Jurkat, Clone E6-1 (cell line): Measurements from ENCODE around the gene ZNF595.
"Not testable (repeated sequence)": the region's sequence is repeated elsewhere in the genome, so short reads cannot be mapped to it uniquely, and the experiment has no call there.

Experiments
- DNase-seq: peaks from one replicate; pipeline ENCODE4 v3.0.0-alpha.2; 2011; ENCODE audit warnings: low read depth, low spot score
- H3K4me3 ChIP-seq: 2 replicates; pipeline ENCODE4 v1.5.1; 2011; ENCODE audit warnings: mild to moderate bottlenecking, low read length, control low read depth, moderate library complexity

Gene ZNF595

GRCh38 chr4:64733-65132 is 11.6 kb downstream of the ZNF595 start:
- not testable (repeated sequence) for H3K4me3 ChIP-seq, DNase-seq

- DNase-seq: no peak
- H3K4me3 ChIP-seq: no peak overlapping the region
These were observed 18.7 kb downstream of the ZNF595 start for GRCh38 chr4:71830-72229.

GRCh38 chr4:85951-86350 is 32.8 kb downstream of the ZNF595 start:
- H3K4me3 ChIP-seq: no peak overlapping the region
- no peak for DNase-seq

GRCh38 chr4:86559-87324 is 33.6 kb downstream of the ZNF595 start:
- DNase-seq, H3K4me3 ChIP-seq: not testable (repeated sequence)

- H3K4me3 ChIP-seq: no peak overlapping the region
- no peak for DNase-seq
These were observed 45.3 kb downstream of the ZNF595 start for GRCh38 chr4:98386-98785.

- no peak for DNase-seq
- no peak overlapping the region for H3K4me3 ChIP-seq
These were observed 46.7 kb downstream of the ZNF595 start for GRCh38 chr4:99863-100262.

- H3K4me3 ChIP-seq: no peak overlapping the region
- DNase-seq: no peak
These were observed 53.9 kb downstream of the ZNF595 start for GRCh38 chr4:107083-107443.

- no peak for DNase-seq
- H3K4me3 ChIP-seq: no peak overlapping the region
These were observed 54.6 kb downstream of the ZNF595 start for GRCh38 chr4:107444-108429.

- H3K4me3 ChIP-seq: no peak overlapping the region
- peak; percentile 29 for DNase-seq
These were observed 59.6 kb downstream of the ZNF595 start for GRCh38 chr4:112771-113170.

- peak; percentile 28 for DNase-seq
- H3K4me3 ChIP-seq: no peak overlapping the region
These were observed 60.6 kb downstream of the ZNF595 start for GRCh38 chr4:113732-114131.

- DNase-seq: no peak
- no peak overlapping the region for H3K4me3 ChIP-seq
These were observed 61.0 kb downstream of the ZNF595 start for GRCh38 chr4:114149-114548.

GRCh38 chr4:116499-116898 is 63.4 kb downstream of the ZNF595 start:
- peak; percentile 26 for DNase-seq
- H3K4me3 ChIP-seq: no peak overlapping the region

GRCh38 chr4:120616-121015 is 67.5 kb downstream of the ZNF595 start:
- H3K4me3 ChIP-seq: no peak overlapping the region

GRCh38 chr4:121408-122084 is 68.4 kb downstream of the ZNF595 start:
- DNase-seq: peak; percentile 79
- H3K4me3 ChIP-seq: no peak overlapping the region

More at GRCh38 chr4:120616-121015, 67.5 kb downstream of the ZNF595 start:
- no peak for DNase-seq

GRCh38 chr4:123922-124274 is 70.8 kb downstream of the ZNF595 start:
- DNase-seq, H3K4me3 ChIP-seq: not testable (repeated sequence)

GRCh38 chr4:124275-125081 is 71.4 kb downstream of the ZNF595 start, which contains the start of gene ZNF718:
Gene ZNF718, plus strand, starts transcription at chr4:124501. Its CDS starts 170 bp downstream, at chr4:124671.
- no peak for DNase-seq

GRCh38 chr4:125091-125771 is 72.1 kb downstream of the ZNF595 start:
- no peak overlapping the region for H3K4me3 ChIP-seq
- no peak for DNase-seq

More at GRCh38 chr4:124275-125081, 71.4 kb downstream of the ZNF595 start, which contains the start of gene ZNF718:
- no peak within 1 kb of the TSS for H3K4me3 ChIP-seq

- no peak for DNase-seq
- no peak overlapping the region for H3K4me3 ChIP-seq
These were observed 72.7 kb downstream of the ZNF595 start for GRCh38 chr4:125833-126232.
